ENCODE data around the gene EXT2. TPM values are rescaled to one million over a fixed set of nuclear protein-coding genes. Genes with fewer than 3 reads are reported as not detected.

EXT2 gene
- total and polyA plus RNA-seq, 10 of the 15 experiments (the other 5 are each of a cell fraction or from before 2014, with no cell fraction given) = 3.8 to 31.4 (median 17.9) TPM

GRCh38 chr11:44261800-44262591 lies 166.5 kb downstream of the EXT2 start:
- Histone ChIP-seq H3K4me3 (no peak overlapping the region), H3K27ac (ENCODE audit: control insufficient read depth, insufficient read depth) (no peak overlapping the region), H2AFZ (ENCODE audit: control insufficient read depth, low read depth, low read length) (no peak overlapping the region), H3K79me2 (ENCODE audit: control insufficient read depth, insufficient read depth, low read length) (no peaks in the 10 kb centered on the region), H3K36me3 (ENCODE audit: control insufficient read depth in 2 of 2, insufficient read depth in 2 of 2, low read length in 1 of 2) (no peaks in the 10 kb centered on the region), H3K27me3 (replicated peaks in 1 of 2; ENCODE audit: control insufficient read depth in 2 of 2, insufficient read depth in 2 of 2, low read length in 1 of 2) (no peaks in the 10 kb centered on the region; a peak in 1 of 4 replicates), H3K4me2 (ENCODE audit: control insufficient read depth, insufficient read depth) (no peak overlapping the region), H3K4me1 (ENCODE audit: control insufficient read depth, insufficient read depth, low read length) (peaks cover 2% of the 10 kb centered on the region), H3K9ac (ENCODE audit: control insufficient read depth, insufficient read depth, low read length) (no peak overlapping the region), H3K9me3 (replicated peaks; ENCODE audit: control insufficient read depth, insufficient read depth, low read length) (no peaks in the 10 kb centered on the region; the same call in 2 of the 3 replicates), H4K20me1 (ENCODE audit: control insufficient read depth, insufficient read depth) (no peaks in the 10 kb centered on the region)
- no TSS peak for BruUV-seq (replicated peaks)
- no peak for FAIRE-seq
- in situ Hi-C loops (cut with MboI) = no loop called here
- TF ChIP-seq SUZ12 (IDR thresholded peaks at IDR 0.05; ENCODE audit: unreplicated experiment) = no peak
- no peak for TF ChIP-seq USF1 (IDR thresholded peaks at IDR 0.05; ENCODE audit: borderline replicate concordance, extremely low read length, insufficient read depth, low read depth, low read length)
- TF ChIP-seq IKZF2 (IDR thresholded peaks at IDR 0.05) = no peak
- no peak for TF ChIP-seq NFYB (IDR thresholded peaks at IDR 0.05; ENCODE audit: insufficient read depth, low read depth, low read length)
- TF ChIP-seq NR2C1 (IDR thresholded peaks at IDR 0.05) = no peak
- TF ChIP-seq BCL11A (IDR thresholded peaks at IDR 0.05; ENCODE audit: low read depth, low read length) = no peak
- no peak for TF ChIP-seq TBL1XR1 (IDR thresholded peaks at IDR 0.05; ENCODE audit: low read depth, low read length)
- no peak for TF ChIP-seq HDAC6 (IDR thresholded peaks at IDR 0.05; ENCODE audit: unreplicated experiment)
- TF ChIP-seq JUND (IDR thresholded peaks at IDR 0.05; ENCODE audit: low read depth, low read length) = no peak
- no peak for TF ChIP-seq CREB1 (IDR thresholded peaks at IDR 0.05; ENCODE audit: low read depth)
- ATAC-seq = no peak
- 35% methylated on average over 14 of the region's 14 CpGs for WGBS (ENCODE audit: insufficient coverage, insufficient replicate concordance, low lambda C conversion rate, missing lambda C conversion rate)
- intact Hi-C loops (cut with micrococcal nuclease; ENCODE audit: unreplicated experiment) = no loop called here
- CTCF ChIA-PET = interaction anchor here (1.7 kb wide), 1 partner anchor 23 kb away, joined by 4 read pairs; no protein-coding TSS in a partner anchor
- POLR2A ChIA-PET = no interaction called here
- SMC1A ChIA-PET (ENCODE audit: uncharacterized antibody, unreplicated experiment) = interaction anchor here (0.5 kb wide), 1 partner anchor 331 kb away, joined by 3 read pairs; no protein-coding TSS in a partner anchor
- DNase-seq (ENCODE audit: low read depth, low spot score) = no peak
- RAD21 ChIA-PET (ENCODE audit: unreplicated experiment) = no interaction called here

Data from GM12878 (cell line).